GM12873 (cell line): ENCODE data around the gene NOXA1.

Source experiments
- TF ChIP-seq, protein P1 (sequence below): IDR thresholded peaks from 2 replicates; pipeline ENCODE4 v1.5.1; 2012; ENCODE audit warnings: low read depth, mild to moderate bottlenecking, moderate library complexity, low read length, control low read depth; ENCODE audit not compliant: insufficient read depth; ENCODE audit errors: missing control alignments

NOXA1 gene

DNA sequence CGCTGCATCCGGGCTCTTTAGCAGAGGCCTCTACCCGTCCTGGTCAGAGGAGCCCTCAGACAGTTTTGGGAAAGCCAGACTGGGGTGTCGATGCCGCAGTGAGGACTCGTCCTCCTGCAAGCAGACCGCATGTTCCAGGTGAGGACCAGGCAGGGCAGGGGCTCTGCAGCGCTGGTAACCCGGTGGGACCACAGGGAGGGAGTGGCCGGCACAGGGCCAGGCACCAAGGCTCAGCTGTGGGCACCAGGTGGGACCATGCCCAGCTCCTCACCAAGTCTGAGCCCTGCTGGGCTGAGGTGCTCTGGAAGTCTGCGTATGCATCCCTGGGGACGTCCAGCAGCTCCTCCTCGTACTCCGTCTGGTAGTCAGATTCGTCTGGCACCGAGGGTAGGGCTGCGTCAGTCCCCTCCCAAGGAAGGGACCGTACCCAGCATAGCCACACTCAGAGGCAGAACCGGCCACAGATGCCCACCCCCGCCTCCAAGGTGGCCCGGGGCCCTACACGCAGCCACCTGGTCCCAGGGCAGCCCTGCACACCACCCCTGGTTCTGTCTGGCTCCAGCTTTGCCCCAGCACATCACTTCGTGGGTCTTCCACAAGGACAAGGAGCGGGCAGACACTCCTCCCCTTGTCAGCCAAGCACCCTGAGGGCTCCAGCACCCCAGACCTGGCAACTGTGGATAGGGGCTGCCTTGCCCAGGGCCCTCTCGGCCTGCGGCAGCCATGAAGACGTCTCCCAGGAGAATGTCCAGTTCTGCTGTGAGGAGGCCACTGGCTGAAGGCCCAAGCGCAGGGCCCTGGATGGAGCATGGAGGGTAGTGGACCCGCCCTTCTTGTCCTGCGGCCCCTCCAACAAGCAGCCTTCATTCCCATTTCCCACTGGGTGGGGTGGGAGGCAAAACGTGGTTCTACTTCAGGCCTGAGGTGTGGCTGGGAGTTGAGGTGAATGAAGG is 37.4 kb downstream of the NOXA1 start:
- TF ChIP-seq, protein P1, sequence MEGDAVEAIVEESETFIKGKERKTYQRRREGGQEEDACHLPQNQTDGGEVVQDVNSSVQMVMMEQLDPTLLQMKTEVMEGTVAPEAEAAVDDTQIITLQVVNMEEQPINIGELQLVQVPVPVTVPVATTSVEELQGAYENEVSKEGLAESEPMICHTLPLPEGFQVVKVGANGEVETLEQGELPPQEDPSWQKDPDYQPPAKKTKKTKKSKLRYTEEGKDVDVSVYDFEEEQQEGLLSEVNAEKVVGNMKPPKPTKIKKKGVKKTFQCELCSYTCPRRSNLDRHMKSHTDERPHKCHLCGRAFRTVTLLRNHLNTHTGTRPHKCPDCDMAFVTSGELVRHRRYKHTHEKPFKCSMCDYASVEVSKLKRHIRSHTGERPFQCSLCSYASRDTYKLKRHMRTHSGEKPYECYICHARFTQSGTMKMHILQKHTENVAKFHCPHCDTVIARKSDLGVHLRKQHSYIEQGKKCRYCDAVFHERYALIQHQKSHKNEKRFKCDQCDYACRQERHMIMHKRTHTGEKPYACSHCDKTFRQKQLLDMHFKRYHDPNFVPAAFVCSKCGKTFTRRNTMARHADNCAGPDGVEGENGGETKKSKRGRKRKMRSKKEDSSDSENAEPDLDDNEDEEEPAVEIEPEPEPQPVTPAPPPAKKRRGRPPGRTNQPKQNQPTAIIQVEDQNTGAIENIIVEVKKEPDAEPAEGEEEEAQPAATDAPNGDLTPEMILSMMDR = no peak

DNA sequence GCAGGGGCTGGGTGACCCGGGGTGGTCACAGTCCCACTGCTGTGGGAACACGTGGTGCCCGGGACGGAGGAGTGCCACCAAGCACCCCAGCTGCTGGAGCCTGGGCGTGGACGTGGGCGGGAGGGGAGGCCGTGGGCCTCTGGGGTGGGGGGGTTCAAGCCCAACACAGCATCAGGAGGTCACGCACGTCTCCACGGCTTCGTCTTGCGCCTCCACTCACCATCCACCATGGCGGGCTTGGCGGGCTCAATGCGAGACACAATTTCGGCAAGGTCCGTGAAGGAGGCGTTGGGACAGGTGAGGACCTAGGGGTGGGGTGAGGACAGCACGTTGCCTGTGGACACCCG is 38.1 kb downstream of the NOXA1 start:
- TF ChIP-seq, protein P1 = no peak

DNA sequence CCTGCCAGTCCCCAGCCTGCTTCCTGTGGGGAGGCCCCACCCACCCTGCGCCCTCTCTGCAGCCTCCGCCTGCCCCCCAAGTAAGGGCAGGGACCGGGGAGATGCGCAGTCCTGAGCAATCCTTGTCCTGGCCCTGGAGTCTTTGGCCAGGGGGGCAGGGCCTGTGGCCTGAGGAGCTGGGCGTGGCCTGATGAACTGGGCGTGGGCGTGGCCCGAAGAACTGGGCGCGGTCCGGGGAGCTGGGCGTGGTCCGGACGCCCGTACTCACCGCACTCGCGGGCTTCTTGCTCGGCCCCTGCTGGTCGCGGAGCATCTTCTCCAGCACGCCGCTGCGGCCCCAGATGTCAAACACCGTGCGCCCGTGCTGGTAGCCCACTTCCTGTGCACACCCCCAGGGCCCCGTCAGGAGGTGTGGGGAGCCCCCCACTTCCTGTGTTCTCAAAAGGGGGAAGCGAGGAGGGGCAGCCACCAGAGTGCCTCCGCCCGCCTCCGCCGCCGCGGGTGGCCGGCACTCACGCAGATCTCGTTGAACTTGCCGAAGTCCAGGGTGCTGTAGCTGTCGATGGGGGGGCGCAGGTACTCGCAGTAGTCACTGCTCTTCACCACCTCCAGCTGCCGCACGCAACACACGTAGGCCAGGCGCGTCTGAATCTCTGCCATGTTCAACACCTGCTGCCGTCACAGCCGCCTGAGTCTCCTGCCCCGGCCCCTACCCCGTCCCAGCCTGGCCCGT is 38.6 kb downstream of the NOXA1 start:
- TF ChIP-seq, protein P1 = peak; percentile 29

DNA sequence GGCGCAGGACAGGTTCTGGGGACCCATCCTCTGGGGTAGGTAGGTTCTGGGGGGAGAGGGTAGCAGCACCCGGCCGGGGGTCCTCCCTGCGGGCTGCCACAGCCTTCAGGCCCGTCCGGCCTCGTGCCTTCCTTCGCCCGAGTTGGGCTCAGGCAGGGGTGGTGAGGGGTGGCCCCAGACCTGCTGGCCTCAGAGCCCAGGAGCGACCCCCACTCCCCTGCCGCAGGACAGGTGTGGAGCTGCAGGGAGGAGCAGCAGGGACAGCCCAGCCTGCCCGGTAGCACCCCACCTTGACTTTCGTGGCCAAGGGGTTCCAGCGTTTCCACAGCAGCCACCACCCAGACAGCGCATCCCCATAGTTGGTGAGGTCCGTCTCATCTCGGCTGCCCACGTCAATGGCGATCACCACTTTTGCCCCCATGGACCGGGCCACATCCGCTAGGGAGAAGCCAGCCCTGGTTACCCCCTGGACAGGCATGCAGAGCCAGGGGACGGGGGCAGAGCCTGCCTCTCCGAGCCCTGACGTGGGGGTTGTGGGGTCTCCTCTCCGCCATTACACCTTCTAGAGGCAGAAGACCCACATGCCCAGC is 39.3 kb downstream of the NOXA1 start:
- TF ChIP-seq, protein P1 = no peak

DNA sequence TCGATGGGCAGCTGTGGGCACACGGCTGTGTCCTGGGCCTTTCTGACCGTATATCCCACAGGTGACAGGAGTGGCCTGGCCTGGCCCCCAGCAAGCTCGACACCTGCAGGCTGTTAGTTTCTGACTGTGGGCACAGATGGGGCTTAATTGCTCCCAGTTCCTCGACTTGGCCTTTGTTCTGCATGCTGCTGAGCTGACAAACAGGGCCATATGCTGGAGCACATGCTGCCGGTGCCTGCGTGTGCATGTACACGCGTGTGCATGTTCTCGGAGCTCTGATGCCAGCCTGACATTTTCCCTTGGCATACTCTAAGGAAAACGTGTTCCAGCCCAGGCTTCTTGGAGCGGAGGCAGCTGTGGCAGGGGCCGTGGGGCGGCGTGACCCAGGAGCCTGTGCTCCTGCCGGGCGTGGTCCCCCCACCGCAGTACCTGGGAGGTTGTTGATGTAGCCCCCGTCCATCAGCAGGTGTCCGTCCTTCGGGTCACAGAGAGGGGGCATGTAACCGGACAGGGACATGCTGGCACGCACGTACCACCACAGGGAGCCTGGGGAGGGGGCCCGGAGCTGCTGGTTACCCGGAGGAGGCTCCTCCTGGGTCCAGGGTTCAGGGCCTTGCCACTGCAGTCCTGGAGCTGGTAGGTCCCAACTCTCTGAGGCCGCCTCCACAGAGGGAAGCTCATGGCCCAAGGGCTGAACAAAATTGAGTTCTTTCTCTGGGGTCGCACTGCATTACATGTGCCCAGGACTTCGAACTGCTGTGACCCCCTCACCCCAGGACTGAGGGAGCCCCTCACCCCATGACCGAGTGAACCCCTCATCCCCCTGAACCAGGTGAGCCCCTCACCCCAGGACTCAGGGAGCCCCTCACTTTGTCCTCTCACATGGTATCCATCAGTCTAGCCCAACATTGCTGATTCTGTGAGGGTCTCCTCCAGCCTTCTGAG is 40.1 kb downstream of the NOXA1 start:
- TF ChIP-seq, protein P1 = no peak

DNA sequence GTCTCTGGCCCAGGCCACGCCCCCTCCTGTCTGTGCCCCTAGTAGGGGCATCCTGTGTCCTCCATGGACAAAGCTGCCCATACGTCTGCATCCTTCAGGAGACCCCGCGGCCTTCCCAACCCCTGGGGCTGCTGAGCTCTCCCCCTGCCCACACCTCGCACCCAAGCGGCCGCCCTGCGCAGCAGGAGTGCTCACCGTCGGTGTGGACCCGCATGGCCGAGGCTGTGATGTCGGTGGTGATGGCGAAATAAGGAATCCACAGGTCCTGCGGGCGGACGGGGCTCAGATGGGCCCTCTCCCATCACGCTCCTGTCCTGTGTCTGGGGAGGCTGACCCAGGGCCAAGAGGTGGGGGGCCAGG is 40.7 kb downstream of the NOXA1 start:
- TF ChIP-seq, protein P1 = no peak
